ENCODE measurements around the gene ROS1.

- TF ChIP-seq EZH2 (IDR thresholded peaks at IDR 0.05) (peak; percentile 58), CTCF (IDR thresholded peaks at IDR 0.05) (peak; percentile 30)
Observed at GRCh38 chr6:117265410-117266256, 160.1 kb downstream of the ROS1 start, which contains the start of gene VGLL2.

Measured in neural progenitor cell (in vitro differentiated cells).